ENCODE measurements around the gene ELK4. TPM values are rescaled to one million over a fixed set of nuclear protein-coding genes. Genes with fewer than 3 reads are reported as not detected.

Gene ELK4
- total and polyA plus RNA-seq, 2 of the 8 experiments (the other 6 are each of a cell fraction or from before 2014, with no cell fraction given): 2.9 to 26.3 TPM

DNA sequence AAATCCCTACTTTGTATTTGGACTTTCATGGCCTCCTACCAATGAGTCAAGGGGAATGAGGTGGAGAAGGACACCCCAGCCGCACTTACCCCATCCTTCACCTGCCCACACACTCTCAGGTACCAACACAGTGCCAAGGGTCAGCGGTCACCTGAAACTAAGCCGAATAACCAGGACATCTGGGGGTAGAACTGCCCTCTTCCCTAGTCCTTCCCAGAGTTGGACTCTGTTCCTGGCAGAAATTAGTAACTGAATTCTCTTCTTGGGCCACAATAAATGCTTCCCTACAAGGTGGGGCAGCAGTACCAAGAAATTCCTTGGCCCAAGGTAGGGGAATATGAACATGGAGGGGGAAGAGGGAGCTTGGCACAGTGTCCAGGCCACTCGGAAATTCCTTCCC is 41.2 kb upstream of the ELK4 start (continued):
- TF ChIP-seq USF2 (IDR thresholded peaks at IDR 0.05; ENCODE audit: low read length) (no peak), RXRA (IDR thresholded peaks at IDR 0.05; ENCODE audit: insufficient read depth, low read depth, low read length) (no peak), EZH2 (IDR thresholded peaks at IDR 0.05; ENCODE audit: low read depth, low read length, severe bottlenecking) (no peak), JUND (IDR thresholded peaks at IDR 0.05; ENCODE audit: low read length) (no peak), CTBP2 (IDR thresholded peaks at IDR 0.05; ENCODE audit: borderline replicate concordance, insufficient read depth, insufficient read length, low read length) (no peak), BCL11A (IDR thresholded peaks at IDR 0.05; ENCODE audit: low read depth in 2 of 2, low read length in 2 of 2) (no peak), SAP30 (IDR thresholded peaks at IDR 0.05; ENCODE audit: insufficient read depth, insufficient replicate concordance, low read length) (no peak)
- TF ChIP-seq, protein P1, sequence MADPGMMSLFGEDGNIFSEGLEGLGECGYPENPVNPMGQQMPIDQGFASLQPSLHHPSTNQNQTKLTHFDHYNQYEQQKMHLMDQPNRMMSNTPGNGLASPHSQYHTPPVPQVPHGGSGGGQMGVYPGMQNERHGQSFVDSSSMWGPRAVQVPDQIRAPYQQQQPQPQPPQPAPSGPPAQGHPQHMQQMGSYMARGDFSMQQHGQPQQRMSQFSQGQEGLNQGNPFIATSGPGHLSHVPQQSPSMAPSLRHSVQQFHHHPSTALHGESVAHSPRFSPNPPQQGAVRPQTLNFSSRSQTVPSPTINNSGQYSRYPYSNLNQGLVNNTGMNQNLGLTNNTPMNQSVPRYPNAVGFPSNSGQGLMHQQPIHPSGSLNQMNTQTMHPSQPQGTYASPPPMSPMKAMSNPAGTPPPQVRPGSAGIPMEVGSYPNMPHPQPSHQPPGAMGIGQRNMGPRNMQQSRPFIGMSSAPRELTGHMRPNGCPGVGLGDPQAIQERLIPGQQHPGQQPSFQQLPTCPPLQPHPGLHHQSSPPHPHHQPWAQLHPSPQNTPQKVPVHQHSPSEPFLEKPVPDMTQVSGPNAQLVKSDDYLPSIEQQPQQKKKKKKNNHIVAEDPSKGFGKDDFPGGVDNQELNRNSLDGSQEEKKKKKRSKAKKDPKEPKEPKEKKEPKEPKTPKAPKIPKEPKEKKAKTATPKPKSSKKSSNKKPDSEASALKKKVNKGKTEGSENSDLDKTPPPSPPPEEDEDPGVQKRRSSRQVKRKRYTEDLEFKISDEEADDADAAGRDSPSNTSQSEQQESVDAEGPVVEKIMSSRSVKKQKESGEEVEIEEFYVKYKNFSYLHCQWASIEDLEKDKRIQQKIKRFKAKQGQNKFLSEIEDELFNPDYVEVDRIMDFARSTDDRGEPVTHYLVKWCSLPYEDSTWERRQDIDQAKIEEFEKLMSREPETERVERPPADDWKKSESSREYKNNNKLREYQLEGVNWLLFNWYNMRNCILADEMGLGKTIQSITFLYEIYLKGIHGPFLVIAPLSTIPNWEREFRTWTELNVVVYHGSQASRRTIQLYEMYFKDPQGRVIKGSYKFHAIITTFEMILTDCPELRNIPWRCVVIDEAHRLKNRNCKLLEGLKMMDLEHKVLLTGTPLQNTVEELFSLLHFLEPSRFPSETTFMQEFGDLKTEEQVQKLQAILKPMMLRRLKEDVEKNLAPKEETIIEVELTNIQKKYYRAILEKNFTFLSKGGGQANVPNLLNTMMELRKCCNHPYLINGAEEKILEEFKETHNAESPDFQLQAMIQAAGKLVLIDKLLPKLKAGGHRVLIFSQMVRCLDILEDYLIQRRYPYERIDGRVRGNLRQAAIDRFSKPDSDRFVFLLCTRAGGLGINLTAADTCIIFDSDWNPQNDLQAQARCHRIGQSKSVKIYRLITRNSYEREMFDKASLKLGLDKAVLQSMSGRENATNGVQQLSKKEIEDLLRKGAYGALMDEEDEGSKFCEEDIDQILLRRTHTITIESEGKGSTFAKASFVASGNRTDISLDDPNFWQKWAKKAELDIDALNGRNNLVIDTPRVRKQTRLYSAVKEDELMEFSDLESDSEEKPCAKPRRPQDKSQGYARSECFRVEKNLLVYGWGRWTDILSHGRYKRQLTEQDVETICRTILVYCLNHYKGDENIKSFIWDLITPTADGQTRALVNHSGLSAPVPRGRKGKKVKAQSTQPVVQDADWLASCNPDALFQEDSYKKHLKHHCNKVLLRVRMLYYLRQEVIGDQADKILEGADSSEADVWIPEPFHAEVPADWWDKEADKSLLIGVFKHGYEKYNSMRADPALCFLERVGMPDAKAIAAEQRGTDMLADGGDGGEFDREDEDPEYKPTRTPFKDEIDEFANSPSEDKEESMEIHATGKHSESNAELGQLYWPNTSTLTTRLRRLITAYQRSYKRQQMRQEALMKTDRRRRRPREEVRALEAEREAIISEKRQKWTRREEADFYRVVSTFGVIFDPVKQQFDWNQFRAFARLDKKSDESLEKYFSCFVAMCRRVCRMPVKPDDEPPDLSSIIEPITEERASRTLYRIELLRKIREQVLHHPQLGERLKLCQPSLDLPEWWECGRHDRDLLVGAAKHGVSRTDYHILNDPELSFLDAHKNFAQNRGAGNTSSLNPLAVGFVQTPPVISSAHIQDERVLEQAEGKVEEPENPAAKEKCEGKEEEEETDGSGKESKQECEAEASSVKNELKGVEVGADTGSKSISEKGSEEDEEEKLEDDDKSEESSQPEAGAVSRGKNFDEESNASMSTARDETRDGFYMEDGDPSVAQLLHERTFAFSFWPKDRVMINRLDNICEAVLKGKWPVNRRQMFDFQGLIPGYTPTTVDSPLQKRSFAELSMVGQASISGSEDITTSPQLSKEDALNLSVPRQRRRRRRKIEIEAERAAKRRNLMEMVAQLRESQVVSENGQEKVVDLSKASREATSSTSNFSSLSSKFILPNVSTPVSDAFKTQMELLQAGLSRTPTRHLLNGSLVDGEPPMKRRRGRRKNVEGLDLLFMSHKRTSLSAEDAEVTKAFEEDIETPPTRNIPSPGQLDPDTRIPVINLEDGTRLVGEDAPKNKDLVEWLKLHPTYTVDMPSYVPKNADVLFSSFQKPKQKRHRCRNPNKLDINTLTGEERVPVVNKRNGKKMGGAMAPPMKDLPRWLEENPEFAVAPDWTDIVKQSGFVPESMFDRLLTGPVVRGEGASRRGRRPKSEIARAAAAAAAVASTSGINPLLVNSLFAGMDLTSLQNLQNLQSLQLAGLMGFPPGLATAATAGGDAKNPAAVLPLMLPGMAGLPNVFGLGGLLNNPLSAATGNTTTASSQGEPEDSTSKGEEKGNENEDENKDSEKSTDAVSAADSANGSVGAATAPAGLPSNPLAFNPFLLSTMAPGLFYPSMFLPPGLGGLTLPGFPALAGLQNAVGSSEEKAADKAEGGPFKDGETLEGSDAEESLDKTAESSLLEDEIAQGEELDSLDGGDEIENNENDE (IDR thresholded peaks at IDR 0.05; ENCODE audit: insufficient replicate concordance, low read length): no peak
